OCI-LY7 (cell line): ENCODE measurements around the gene ANKRD13D. TPM values are rescaled to one million over a fixed set of nuclear protein-coding genes. Genes with fewer than 3 reads are reported as not detected.
A peak's percentile ranks its signal among the peaks of the same experiment; 100 is the strongest.

Experiments used
- BruUV-seq: library from RNA; stranded (reverse); fragments of 400-500 nt; replicated peaks from 2 replicates; lab custom pipeline; 2021; lab: Mats Ljungman, UMichigan
- CTCF ChIA-PET: fragments of 300-600 bp; sonication (Branson Sonifier 250); formaldehyde crosslinking; loops from one replicate; lab custom pipeline; 2022; ENCODE audit warnings: antibody characterized with exemption; ENCODE audit not compliant: unreplicated experiment; lab: Charles Lee
- POLR2A ChIA-PET: fragments of 300-600 bp; sonication (Branson Sonifier 250); formaldehyde crosslinking; loops from one replicate; lab custom pipeline; 2022; ENCODE audit warnings: antibody characterized with exemption; lab: Charles Lee
- DNase-seq: peaks from one replicate; pipeline ENCODE4 v3.0.0-alpha.2; 2015; ENCODE audit warnings: low spot score
- H2AFZ ChIP-seq: fragments of 200-600 bp; sonication (generic), shearing (Covaris generic); 2 replicates; pipeline ENCODE4 v1.6.1; 2014; ENCODE audit warnings: mild to moderate bottlenecking, antibody characterized with exemption, low read length, moderate library complexity
- H3K27ac ChIP-seq: fragments of 200-600 bp; sonication (generic); 2 replicates; pipeline ENCODE4 v1.5.1; 2014; ENCODE audit warnings: mixed run types, low read depth, mild to moderate bottlenecking, moderate library complexity, low read length, inconsistent platforms; ENCODE audit not compliant: poor library complexity, severe bottlenecking
- H3K36me3 ChIP-seq: fragments of 200-600 bp; sonication (generic); 2 replicates; pipeline ENCODE4 v1.6.1; 2014; ENCODE audit warnings: mild to moderate bottlenecking, antibody characterized with exemption, low read length, moderate library complexity, mixed read lengths; ENCODE audit not compliant: insufficient read depth
- H3K4me1 ChIP-seq: fragments of 200-600 bp; sonication (generic); 2 replicates; pipeline ENCODE4 v1.5.1; 2014; ENCODE audit warnings: mild to moderate bottlenecking, low read length; ENCODE audit not compliant: insufficient read depth, poor library complexity, severe bottlenecking
- H3K4me2 ChIP-seq: fragments of 200-600 bp; sonication (generic); 2 replicates; pipeline ENCODE4 v1.6.1; 2014; ENCODE audit warnings: mild to moderate bottlenecking, low read length
- H3K4me3 ChIP-seq: fragments of 200-600 bp; sonication (generic); 2 replicates; pipeline ENCODE4 v1.5.1; 2014; ENCODE audit warnings: mild to moderate bottlenecking, low read depth, low read length; ENCODE audit not compliant: poor library complexity, severe bottlenecking
- H3K79me2 ChIP-seq: fragments of 200-600 bp; sonication (generic); 2 replicates; pipeline ENCODE4 v1.6.1; 2016; ENCODE audit warnings: low read depth, mild to moderate bottlenecking, low read length, moderate library complexity, mixed read lengths; ENCODE audit not compliant: insufficient read depth
- H3K9me2 ChIP-seq: fragments of 200-600 bp; sonication (generic); 2 replicates; pipeline ENCODE4 v1.6.1; 2016; ENCODE audit warnings: mild to moderate bottlenecking, low read length, mixed read lengths; ENCODE audit not compliant: insufficient read depth
- H3K9me3 ChIP-seq: fragments of 200-600 bp; sonication (generic); 2 replicates; pipeline ENCODE4 v1.6.1; 2014; ENCODE audit warnings: mild to moderate bottlenecking, mixed run types, low read length, mixed read lengths
- H4K20me1 ChIP-seq: fragments of 200-600 bp; sonication (generic); 2 replicates; pipeline ENCODE4 v1.6.1; 2014; ENCODE audit warnings: mild to moderate bottlenecking, antibody characterized with exemption, low read length, moderate library complexity, mixed read lengths; ENCODE audit not compliant: insufficient read depth
- EZH2phosphoT487 ChIP-seq: fragments of 200-600 bp; sonication (generic); IDR thresholded peaks from 2 replicates; pipeline ENCODE4 v1.6.1; 2018; ENCODE audit warnings: low read depth, borderline replicate concordance, mild to moderate bottlenecking, mixed run types, antibody characterized with exemption, low read length, moderate library complexity, mixed read lengths
- intact Hi-C: fragments of 100-400 bp; cut with micrococcal nuclease; formaldehyde crosslinking; loops from one replicate; pipeline ENCODE4 v1.10.0; 2022; ENCODE audit not compliant: unreplicated experiment
- total RNA-seq, 2 experiments: library from RNA; depleted of rRNA in 1 of 2; stranded (reverse); fragments of >200 nt in 1 of 2; shearing (Covaris generic) in 1 of 2; gene quantifications; 2 replicates each; pipeline ENCODE4 v1.2.3, GENCODE V29; 2014 to 2022
- TF ChIP-seq, protein P1 (sequence below): fragments of 200-600 bp; sonication (generic); conservative IDR thresholded peaks from 2 replicates; pipeline ENCODE4 v1.5.1; 2014; ENCODE audit warnings: mild to moderate bottlenecking, antibody characterized with exemption, low read length, moderate library complexity, mixed read lengths

Gene ANKRD13D
- total RNA-seq, 2 experiments from 2014 or later, result 119 to 136 TPM

DNA sequence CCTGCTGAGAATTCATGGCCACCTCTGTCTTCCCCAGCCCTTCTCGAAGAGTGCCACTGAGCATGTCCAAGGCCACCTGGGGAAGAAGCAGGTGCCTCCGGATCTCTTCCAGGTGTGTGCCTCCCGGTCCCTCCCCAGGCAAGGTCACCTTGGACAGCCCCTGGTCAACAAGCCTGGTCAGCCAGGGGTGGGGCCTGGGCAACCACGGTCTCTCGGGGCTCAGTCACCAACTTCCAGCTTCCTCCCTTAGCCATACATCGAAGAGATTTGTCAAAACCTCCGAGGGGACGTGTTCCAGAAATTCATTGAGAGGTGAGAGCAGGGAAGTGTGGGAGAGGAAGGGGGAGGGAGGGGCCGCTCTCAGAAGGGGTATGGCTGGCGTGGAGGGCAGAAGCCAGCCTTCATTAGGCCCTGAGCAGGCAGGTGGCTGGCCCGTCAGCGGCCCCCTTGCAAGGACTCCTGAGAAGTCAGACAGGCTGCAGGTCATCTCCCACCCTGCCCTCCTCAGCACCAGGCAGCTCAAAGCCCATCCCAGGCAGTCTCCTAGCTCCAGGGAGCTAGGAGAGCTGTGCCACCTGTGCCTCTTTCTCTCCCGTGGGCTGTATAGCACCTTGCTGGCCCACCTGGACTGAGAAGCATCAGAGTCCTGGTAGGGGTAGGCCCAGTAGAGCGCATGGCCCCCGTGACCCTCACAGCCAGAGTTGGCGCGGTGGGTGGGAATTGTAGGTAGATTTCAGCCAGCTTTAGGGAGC lies 9.3 kb upstream of the ANKRD13D start:
- no peak for TF ChIP-seq EZH2phosphoT487
- TF ChIP-seq, protein P1, sequence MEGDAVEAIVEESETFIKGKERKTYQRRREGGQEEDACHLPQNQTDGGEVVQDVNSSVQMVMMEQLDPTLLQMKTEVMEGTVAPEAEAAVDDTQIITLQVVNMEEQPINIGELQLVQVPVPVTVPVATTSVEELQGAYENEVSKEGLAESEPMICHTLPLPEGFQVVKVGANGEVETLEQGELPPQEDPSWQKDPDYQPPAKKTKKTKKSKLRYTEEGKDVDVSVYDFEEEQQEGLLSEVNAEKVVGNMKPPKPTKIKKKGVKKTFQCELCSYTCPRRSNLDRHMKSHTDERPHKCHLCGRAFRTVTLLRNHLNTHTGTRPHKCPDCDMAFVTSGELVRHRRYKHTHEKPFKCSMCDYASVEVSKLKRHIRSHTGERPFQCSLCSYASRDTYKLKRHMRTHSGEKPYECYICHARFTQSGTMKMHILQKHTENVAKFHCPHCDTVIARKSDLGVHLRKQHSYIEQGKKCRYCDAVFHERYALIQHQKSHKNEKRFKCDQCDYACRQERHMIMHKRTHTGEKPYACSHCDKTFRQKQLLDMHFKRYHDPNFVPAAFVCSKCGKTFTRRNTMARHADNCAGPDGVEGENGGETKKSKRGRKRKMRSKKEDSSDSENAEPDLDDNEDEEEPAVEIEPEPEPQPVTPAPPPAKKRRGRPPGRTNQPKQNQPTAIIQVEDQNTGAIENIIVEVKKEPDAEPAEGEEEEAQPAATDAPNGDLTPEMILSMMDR, result no peak
- H2AFZ ChIP-seq, result no peak overlapping the region
- H3K4me2 ChIP-seq, result no peak overlapping the region
- BruUV-seq, result no TSS peak
- no peak overlapping the region for H3K4me3 ChIP-seq
- peaks cover 96% of the 10 kb centered on the region for H3K36me3 ChIP-seq
- intact Hi-C loops, result no loop called here
- ChIA-PET CTCF (no interaction called here), POLR2A (interaction anchor here (1.3 kb wide), 1 partner anchor 9 kb away, joined by 3 read pairs; no protein-coding TSS in a partner anchor)
- peaks cover 45% of the 10 kb centered on the region for H3K4me1 ChIP-seq
- peaks cover 49% of the 10 kb centered on the region for H3K79me2 ChIP-seq
- no peaks in the 10 kb centered on the region for H3K9me3 ChIP-seq
- no peaks in the 10 kb centered on the region for H4K20me1 ChIP-seq
- DNase-seq, result no peak
- peak overlapping the region; percentile 98 for H3K27ac ChIP-seq
- H3K9me2 ChIP-seq, result no peaks in the 10 kb centered on the region

DNA sequence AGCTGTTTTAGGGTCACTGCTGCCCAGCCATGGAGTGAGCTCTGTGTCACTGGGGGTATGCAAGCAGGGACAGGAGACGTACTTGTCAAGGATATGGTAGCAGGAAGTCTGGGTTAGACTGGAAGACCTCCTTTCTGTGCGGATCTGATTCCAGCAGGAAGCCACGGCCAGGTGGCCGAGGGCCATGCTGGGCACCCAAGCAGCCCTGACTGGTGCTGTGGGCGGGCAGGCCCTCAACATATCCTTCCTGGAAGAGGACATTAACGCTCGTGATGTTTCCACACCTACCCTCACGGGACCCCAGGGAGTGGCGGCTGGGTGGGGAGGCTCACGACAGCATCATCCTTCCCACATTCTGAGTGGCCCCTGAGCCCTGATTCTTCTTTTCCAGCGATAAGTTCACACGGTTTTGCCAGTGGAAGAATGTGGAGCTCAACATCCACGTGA lies 8.7 kb upstream of the ANKRD13D start:
- CTCF ChIA-PET, result no interaction called here
- peaks cover 43% of the 10 kb centered on the region for H3K79me2 ChIP-seq

More for the DNA sequence above, 8.7 kb upstream of the ANKRD13D start:
- no peak overlapping the region for H2AFZ ChIP-seq
- intact Hi-C loops, result no loop called here
- DNase-seq, result no peak
- H4K20me1 ChIP-seq, result no peaks in the 10 kb centered on the region
- peak overlapping the region; percentile 98 for H3K27ac ChIP-seq
- TF ChIP-seq EZH2phosphoT487, result no peak
- TF ChIP-seq, protein P1, result no peak
- H3K4me3 ChIP-seq, result no peak overlapping the region
- H3K4me2 ChIP-seq, result no peak overlapping the region
- H3K36me3 ChIP-seq, result peaks cover 96% of the 10 kb centered on the region
- peaks cover 39% of the 10 kb centered on the region for H3K4me1 ChIP-seq
- no TSS peak for BruUV-seq
- no peaks in the 10 kb centered on the region for H3K9me2 ChIP-seq
- H3K9me3 ChIP-seq, result no peaks in the 10 kb centered on the region
- POLR2A ChIA-PET, result interaction anchor here (1.3 kb wide), 1 partner anchor 8 kb away, joined by 3 read pairs; no protein-coding TSS in a partner anchor
